Activated CD8-positive, alpha-beta memory T cell treated with anti-CD3 and anti-CD28 coated beads, Interleukin-2, amount 50 U/mL, for 1 hour (primary cell): ENCODE results near the gene GLRA1.

Source experiments
- DNase-seq: peaks from one replicate; pipeline ENCODE4 v3.0.0-alpha.2; 2020; ENCODE audit errors: extremely low read depth

GLRA1 gene

DNA sequence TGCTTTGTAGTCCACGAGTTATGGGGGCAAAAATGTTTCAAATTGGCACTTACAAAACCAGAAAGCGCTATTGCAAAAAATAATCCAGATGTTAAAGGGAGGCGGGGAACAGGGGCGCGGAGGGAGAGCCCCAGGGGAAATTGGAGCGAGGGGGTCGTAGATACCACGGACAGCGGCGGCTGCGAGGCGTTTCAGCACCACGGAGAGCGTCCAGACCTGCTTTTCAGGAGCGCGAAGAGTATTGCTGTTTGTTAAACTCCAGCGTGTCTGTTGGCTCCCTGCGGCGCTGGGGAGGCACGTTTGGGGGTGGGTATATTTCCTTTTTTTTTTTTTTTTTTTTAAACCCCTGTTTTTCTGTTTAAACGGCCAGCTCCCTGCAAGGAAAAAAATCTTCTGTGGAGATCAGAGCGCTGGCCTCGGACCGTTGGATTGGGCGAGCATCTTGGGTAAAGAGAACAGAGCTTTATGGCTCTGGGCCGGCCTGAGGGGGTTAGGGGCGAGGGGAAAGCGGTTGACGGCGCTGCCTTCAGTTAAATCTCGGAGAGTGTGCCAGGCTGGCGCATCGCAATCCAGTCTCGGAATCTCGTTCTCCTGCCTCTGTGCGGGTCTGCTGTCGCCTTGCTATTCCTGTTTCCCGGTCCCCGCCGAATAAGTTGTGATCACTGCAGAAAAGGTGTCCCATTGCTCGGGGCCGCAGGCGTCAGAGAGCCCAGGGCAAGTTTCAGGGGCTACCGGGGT lies at the start of gene GLRA1:
Gene GLRA1 (minus strand): TSS at position 288 of the 738 bp plus-strand sequence. CDS start 302 bp downstream, outside the sequence.
- no peak for DNase-seq

DNA sequence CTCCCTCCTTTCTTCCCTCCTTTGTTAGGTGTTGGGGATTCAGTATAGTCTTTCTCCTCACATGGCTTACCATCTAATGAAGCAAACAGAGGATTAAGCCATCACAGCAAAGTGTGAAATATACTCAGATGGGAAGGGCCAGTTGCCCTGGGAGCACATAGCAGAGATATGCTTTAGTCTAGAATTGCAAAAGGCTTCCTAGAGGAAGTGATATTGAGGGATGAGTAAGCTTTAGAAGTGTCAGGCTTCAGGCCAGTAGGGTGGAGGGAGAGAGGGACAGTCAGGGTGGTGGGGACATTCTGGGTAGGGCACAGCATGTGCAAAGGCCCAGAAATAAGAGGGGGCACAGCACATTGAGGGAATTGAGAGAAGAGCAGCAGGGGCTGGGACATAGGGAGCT lies 46.2 kb upstream of the GLRA1 start:
- DNase-seq, result no peak

DNA sequence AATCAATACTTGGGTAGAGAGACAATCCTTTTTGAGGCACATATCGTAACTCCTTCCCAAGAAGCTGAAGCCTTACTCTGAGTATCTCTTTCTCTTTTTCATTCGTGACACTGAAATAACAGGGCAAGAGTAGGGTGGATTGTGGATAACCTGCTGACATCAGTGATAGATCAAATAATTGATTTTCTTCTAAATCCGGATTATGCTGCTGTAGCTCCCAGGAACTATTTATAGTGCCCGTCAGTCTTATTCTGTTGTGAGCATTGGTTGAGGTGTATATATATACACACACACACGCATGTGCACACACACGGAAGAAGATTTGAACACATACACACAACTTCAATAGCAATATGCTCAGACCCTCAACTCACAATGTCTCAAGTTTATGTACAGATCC lies 43.2 kb upstream of the GLRA1 start:
- DNase-seq, result no peak

DNA sequence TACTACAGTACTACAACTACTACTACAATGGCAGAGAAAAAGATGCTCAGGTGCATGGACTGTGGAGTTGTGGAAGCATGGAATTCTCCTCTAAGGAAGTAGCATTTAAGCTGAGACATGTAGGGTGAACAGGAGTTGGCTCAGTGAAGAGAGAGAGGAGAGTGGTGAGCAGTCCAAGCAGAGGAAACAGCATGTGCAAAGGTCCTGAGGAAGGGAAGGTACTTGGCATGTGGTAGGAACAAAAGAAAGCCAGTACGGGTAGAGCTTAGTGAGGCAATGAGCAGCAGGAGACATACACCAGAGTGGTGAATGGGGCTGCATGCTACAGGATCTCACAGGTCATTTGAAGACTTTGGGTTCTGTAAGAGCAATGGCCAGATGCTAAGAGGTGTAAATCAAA lies 41.4 kb upstream of the GLRA1 start:
- DNase-seq, result no peak

DNA sequence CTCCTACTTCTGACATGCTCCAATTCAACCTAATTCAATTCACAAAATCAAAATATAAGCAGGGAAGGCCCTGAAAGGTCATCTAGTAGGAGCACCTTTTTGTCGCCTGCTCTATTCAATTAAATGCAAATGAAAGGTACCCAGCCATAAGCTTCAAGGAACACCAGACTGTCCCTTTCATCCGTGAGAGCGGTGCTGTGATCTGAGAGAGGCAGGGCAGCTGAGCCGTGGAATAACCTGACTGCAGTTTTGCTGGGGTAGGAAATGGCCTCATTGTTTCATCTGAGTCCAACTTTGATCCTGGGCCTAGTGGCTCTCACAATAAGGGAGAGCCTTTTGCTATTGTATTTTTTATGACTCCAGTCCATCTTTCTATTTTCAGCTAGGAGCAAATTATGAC lies 39.8 kb upstream of the GLRA1 start:
- DNase-seq, result no peak

DNA sequence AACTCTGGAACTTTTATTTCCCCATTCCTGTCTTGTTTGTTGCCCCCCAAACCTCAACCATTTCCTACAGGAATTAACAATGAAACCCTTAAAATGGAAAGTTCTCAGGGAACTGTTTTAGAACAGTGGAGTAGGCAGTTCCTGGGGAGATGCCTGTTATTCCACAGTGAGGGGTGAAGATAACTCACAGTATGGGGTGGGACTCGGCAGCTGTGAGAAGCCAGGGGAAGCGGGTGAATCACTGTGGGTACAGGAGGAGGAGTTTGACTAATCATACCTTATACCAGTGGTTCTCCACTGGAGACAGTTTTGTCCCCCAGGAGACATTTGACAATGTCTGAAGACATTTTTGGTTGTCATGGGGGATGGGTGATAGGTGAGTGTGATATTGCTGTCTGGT lies 36.9 kb upstream of the GLRA1 start:
- DNase-seq, result no peak

DNA sequence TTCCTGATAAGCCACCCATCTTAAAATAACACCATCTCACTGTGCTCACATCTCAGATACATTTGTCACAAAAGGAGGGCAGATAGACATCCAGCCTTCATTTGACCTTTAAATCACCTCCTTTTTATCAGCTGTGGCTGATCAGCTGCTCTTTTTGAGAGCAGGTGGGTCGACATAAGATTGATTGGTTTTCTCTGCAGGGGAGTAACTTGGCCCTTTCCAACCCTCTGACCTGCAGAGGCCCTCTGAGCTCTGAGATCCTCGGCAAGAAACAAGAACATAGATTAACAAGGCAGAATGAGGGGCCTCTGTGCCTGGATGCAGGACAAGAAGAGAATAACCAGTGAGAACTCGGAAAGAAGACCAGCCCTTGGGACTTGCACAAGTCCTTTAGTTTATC lies 33.5 kb upstream of the GLRA1 start:
- DNase-seq, result no peak

DNA sequence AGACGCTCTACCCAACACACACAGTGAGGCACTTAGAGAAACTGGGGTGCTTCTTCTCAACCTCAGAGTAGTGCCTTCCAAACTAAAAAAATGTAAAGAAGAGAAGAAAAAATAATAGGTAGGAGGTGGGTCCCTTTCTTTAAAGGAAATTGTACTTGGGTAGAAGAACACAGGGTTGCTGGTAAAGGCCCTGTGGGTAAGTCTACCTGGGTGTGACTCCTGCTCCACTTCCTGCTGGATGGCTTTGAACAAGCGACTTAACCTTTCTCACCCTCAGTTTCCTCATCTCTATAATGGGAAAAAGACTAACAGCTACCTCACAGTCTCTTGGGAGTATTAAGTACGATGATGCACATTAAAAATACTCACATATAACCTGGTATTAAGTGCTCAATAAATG lies 32.1 kb upstream of the GLRA1 start:
- no peak for DNase-seq

DNA sequence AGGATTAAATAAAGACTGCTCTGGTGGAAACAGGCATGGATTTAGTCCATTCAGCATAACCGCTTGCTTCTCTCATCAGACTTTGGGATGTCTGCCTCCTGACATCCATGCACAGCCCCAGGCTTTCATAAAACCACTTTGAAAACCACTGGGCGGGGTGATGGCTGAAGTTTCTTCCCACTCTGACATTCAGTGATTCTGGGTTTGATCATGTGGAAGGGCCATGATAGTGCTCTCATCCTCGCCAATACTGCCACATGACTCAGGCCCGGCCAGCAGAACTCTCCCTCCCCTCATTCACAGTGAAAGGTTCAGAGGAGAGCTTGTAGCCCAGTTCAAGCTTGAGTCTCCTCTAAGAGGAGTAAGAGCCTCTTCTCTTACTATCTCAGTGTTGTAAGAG lies 29.6 kb upstream of the GLRA1 start:
- no peak for DNase-seq

DNA sequence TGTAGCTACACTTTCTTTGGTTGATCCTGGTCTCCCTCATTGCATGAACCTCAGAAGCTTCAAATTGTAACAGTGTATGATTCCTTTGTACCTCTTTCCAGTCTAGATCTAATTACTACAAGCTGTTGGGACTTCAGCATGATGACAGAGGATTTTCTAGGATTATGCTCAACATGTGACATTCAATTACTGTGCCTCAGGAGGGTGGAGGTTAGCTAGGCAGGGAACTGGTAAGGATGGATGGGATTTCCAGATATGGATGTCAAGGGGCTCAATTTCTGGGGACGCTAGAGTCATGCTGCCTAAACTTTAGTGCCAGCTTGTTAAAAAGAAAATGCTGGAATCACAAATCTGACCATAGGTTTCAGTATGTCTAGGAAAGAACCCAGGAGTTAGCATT lies 29.2 kb upstream of the GLRA1 start:
- DNase-seq, result no peak

DNA sequence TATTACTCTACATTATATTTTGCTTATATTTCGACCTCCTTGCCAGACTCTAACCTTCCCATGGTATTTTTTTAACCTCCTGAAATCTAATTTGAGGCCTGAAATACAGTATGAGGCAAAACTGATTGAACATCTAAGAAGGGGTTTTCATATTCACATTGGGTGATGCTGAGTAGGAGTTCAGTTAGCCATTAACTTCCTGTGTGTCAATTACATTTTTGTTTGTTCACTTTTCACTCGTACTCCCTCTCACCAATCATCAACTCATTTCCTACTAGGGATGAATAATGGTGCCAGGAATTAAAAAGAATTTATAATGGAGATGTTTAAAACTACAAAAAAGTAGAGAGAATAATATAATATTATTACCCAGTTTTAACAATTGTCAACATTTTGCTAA lies 27.6 kb upstream of the GLRA1 start:
- no peak for DNase-seq

DNA sequence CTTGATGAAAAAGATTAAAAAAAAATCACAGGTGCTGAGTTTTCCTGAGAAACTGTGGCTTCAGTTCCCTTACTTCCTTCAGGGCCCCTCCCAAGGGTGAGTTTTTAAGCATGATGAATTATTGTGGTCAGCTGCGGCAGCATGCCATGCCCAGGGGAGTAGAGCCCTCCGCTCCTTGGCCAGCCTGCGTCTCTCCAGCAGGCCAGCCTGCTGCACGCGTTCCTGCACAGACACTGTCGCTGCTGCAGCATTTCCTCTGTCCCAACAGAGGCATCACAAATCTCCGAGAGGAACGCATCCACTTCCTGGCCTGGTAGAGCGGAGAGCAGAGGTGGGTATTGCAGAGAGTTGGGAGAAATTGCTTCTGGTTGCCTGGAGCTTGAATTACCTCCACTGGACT lies 26.1 kb upstream of the GLRA1 start:
- no peak for DNase-seq

DNA sequence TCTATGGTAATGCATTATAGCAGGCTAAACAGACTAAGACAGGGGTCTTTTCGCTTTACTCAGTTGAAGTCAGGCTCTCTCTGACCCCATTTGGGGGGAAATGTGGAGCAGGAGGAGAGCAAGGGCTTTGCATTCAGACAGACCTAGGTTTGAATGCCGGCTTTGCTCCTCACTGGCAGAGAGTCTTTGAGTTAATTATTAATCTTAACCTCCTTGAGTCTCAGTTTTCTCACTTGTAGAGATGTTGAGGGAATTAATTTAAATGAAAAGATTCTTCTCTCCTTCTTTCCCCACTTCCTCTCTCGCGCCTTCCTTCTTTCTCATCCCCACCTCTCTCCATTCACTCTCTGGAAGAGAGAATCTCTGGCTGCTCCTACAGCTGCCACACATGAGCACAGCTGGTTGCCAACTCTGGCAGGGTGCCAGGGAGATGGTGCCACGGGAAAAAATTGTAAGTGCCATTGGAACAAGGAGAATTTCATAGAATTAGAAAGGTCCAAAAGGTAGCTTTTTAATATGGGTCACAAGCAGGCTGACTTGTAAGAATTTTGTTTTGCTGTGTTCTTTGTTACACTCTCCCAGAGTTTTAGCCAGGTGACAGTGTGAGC lies 25.2 kb upstream of the GLRA1 start:
- no peak for DNase-seq

DNA sequence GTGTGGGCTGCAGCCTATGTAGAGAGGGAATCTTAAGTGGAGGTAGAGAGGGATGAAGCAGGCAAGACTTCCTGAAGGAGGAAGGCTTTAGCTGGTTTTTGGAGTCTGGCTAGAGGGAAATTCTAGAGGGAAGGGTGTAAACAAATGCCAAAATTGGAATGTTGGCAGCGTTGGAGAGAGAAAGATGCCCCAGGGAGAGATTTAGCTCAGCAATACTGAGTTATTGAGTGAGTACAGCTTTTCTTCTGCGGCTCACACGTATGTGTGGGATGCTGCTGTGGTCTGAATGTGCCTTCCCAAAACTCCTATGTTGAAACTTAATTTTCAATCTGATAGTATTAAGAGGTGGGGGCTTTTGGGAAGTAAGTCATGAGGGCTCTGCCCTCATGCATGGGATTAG lies 24.5 kb upstream of the GLRA1 start:
- DNase-seq, result no peak

DNA sequence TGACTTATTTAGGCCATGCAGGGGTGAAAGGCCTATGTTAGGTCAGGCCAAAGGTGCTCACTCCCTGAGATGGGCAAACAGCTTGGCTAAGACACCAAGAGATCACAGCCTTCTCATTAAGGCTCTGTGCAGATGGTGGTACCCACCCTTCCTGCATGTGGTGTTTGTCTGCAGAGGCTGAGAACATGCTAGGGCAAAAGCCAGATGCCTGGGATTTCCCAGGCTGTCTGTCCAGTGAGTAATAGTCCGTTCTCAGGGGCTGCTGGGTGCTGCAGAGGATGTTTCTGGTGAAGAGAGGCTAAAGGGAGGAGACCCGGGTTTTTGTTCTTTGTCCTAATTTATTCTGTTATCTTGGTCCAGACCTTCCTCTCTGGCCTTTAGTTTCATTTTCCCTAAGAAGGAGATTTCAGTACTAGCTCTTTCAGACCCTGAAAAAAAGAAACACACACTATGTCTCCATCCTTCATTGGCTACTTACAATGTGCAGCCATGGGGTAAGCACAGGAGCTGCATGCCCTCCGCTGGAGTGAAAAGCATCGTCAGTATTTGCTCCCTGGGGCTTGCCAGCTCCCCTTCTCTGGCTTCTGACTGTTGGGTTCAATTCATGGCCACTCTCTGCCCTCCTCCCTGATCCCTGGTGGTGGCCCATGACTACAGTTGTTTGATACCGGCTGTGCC lies 23.4 kb upstream of the GLRA1 start:
- no peak for DNase-seq

DNA sequence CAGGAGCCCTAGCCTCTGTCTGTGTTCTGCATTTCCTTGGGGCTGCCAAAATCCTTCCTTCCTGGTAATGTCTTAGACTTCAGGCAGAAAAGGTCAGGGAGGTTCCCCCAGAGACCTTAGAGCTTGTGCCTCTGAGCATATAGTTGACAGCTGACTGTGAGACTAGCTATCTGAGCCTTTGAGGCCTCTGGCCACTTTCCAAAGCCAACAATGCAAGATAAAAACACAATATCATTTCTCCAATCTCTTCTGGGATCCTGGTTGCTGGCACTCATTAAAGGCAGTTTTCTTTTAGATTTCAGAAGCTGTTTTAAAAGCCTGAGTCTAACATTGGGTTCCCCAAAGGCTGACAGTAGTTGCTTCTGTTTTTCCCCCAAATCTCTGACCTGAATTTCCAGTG lies 13.2 kb upstream of the GLRA1 start:
- DNase-seq, result no peak

DNA sequence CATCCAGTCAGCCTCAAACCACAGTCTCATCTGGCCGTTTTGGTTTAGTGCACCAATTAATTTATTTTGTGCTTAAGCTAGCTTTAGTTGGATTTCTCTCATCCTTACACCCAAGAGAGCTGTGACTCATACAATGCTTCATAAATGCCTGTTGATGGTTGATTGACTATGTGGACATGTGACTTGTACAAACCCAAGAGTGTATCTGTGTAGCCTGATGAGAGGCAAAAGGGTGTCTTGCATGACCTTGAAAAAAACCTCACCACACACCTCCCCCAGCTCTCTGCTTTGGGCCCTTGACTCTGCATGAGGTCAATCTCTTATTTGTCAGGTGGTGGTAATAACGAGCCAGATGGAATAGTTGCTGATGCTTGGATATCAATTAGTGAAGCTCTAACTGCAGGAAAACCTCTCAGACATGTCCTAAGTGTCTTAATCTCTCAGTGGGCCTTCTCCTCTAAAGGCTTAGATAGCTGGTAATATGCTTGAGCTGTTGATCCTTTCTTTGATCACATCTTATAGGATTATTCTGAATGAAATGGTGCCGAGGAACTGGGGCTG lies 10.6 kb upstream of the GLRA1 start:
- DNase-seq, result no peak

DNA sequence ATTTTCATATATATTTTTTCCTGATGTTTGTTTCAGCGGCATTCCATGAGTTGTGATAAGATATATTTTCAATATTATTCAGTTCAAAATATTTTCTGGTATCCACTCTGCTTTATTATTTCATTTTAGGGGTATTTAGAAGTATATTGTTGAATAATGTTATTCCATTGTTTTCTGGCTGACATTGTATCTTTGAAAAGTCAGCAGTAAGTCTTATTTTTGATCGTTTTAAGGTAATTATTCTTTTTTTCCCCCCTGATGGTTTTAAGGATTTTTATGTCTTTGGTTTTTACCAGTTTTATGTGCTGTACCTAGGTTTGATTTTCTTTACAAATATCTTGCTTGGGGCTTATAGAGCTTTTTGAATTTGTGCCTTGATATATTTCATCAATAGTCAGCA lies 6.6 kb upstream of the GLRA1 start:
- no peak for DNase-seq

DNA sequence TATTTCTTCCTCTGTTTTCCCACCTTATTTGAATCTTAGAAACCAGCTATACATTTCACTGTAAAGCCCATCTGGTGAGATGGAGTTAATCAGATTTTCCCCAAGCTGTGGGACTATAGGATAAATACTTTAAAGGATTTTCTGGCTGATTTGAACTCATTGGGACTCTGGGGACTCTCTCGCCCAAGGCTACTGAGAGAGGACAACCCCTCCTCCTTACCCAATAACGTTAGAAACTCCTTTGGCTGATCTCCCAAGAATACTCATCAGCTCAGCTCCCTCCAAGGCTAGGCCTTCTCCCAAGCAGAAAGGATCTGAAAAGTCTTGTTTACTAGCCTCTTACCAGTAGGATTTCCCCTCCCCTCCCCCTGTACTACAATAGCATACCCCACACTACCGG lies 1.5 kb upstream of the GLRA1 start:
- no peak for DNase-seq

DNA sequence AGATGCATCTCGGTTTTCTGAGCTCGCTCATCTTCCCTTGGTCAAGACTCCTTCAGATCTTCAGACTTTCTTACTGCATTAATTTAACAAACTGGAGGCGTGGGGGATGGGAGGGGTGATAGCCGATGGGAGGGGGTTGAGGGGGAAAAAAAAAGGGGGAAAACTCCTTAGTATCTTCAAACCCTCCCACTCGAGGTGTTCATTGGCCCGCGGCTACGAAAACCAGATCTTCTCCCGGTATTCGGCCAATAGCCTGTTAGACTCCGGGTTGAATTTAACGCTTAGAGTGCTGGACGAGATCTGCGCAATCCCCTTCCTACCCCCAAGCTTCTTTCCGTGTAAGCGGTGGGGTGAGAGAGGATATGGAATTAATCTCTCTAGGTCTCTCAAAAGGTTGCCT lies 689 bp upstream of the GLRA1 start:
- DNase-seq, result no peak

DNA sequence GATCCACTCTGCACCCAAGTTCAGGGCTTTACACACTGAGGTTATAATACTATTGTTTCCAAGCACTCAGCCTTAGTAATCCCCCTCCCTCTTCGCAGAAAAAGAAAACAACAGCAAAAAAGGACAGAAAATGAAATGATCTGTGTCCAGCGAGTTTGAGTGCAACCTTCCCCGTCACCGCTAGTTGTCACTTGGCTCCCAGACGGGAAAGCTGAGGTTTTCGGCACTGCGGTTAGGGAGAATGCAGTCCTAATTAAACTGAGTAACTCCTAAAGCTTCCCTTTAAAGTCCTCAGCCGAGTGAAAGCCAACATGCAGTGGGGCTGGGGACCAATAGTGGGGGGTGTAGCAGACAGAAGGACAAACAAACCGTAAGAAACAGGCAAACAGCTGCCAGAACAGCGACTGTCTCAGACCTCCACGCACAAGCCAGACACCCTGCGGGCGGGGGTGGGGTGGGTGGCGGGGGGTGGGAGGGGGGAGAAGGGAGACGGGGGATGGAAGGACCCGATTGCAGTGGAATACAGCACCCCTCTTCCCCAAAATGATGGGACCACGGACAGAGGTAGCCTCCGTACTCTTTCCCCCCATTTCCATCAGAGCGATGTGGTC lies 680 bp downstream of the GLRA1 start:
- DNase-seq, result no peak

DNA sequence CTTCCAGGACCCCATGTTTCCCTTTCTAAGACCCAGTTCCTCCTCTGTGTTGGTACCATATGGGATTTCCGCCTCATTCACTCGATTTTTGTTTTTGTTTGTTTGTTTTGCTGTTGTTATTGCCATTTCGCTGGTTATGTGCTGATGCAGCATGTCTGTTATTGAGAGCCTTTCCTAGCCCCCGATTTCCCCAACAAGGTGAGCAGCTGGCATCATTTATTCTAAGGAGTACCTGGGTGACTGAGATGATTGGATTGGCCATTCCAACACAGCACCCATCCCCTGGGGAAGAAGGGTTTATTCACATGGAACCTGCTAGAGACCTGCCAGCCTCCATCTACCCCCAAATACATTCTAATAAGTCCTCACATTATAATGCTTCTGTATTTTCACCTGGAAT lies 2.7 kb downstream of the GLRA1 start:
- no peak for DNase-seq

DNA sequence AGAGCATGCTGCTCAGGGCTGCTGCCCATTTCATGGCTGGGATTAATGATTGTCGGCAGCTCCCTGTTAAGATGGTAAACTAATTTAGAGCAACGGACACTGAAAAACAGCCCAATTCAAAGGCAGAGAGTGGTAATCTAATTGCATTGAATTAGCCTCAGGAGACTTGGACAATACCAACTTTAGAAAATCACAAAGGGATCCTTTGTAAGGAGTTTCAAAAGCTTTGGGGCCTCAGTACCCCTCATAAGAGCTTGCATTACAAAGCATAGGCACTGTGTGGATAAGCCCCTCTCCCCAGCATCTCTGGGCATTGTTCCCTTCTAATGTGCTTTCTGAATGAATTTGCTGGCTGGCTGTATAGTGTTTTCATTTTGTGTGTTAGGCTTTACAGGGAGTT lies 6.7 kb downstream of the GLRA1 start:
- DNase-seq, result no peak
